ENCODE data around the gene ITIH1.
"Not testable (repeated sequence)": the region's sequence is repeated elsewhere in the genome, so short reads cannot be mapped to it uniquely, and the experiment has no call there.

Gene ITIH1

DNA sequence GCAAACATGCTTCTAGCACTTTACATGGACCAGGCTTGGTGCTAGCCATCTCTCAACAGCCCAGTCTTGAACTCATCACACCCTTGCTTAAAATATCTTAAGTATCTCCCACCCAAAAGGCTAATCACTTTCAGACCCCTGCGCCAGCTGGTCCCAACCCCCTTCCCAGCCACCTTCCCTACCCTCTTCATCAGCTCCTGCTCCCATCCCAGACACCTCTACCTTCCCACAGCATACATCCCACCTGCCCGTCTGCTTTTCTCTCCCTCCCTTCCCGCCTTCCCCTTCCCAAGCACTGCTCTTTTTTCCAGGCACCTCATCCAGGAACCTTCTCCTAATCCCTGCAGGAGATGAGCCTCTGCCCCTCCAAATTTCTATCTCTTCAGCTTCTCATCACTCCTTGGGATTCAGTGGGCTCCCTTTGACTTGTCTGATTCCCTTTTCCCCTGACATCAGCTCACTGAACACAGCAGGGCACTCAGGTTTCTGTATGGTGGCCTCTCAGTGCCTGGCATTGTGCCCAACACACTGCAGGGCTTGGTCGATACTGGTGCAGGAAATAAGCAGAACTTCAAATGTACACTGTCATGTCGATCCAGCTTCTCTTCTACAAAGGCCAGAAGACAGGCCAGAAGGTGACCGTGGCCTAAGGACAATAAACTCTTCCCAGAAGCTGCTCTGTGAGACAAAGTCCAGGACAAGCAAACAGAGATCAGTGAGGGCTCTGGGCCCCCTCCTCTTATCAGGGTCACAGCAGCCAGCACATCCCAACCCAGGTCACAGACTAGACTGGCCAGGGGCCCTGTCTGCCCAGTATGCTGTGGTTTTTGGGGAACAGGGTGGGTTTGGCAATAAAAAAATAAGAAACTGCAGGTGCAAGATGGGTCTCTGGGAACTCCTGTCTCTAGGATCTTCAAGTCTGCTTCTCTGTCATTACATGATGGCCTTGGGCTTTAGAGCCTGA is 2.2 kb upstream of the ITIH1 start:
- DNase-seq, result no peak

DNA sequence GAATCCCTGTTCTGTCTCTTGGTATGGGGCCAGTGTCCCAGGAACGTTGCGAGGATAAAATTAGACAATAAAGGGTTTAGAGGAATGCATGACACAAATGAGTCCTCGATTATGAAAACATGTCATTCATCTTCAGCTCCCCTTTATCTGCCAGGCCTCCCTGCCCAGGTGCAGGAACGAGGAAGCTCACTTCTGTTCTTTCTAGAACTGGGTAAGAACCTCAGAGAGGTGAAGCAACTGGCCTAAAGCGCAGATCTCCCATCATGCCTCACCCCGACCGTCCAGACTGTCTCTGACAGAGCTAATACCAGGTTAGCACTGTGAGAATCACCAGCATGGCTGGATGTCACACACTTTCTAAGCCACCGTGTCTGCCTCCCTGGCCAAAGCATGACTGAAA is 1.5 kb upstream of the ITIH1 start:
- no peak for DNase-seq

DNA sequence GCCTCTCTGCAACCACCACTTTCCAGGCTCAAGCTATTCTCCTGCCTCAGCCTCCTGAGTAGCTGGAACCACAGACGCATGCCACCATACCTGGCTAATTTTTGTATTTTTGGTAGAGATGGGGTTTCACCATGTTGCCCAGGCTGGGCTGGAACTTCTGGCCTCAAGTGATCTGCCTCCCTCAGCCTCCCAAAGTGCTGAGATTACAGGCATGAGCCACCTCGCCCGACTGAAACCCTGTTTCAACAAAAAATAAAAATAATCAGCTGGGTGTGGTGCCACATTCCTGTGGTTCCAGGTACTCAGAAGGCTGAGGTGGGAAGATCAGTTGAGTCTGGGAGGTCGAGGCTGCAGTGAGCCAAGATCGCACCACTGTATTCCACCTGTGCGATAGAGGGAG is 913 bp upstream of the ITIH1 start:
- DNase-seq, result not testable (repeated sequence)

DNA sequence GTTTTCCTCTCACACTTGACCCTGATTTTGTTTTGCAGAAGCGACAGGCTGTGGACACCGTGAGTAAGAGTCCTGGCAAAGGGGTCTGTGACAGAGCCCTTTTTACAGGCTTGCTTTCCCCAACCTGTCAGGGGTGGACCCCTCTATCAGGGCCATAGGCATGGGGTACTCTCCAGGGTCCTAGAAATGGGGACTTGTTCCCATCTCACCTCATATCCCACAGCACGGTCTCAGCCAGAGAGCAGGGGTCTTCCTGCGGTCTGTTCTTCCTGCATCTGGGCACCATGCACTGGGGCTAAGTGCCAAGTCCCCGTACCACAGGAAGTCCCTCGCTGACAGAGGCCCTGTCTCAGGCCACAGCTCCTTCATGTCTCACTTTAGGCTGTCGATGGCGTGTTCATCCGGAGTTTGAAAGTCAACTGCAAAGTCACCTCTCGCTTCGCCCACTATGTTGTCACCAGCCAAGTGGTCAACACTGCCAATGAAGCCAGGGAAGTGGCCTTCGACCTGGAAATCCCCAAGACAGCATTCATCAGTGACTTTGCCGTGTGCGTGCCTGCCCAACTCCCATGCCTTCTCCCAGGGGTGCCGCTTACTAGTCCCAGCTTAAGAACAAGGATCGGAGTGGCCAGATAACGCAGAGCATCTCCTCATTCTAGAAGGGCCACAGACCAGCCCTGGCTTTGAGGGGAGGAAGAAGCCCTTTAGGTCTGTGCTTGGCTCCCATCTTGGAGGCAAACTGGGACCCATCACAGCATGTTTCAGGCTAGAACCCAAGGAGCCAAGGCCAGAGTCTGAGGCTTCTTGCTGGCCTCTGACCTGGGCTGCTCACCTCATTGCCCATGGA is 783 bp downstream of the ITIH1 start:
- DNase-seq, result no peak

DNA sequence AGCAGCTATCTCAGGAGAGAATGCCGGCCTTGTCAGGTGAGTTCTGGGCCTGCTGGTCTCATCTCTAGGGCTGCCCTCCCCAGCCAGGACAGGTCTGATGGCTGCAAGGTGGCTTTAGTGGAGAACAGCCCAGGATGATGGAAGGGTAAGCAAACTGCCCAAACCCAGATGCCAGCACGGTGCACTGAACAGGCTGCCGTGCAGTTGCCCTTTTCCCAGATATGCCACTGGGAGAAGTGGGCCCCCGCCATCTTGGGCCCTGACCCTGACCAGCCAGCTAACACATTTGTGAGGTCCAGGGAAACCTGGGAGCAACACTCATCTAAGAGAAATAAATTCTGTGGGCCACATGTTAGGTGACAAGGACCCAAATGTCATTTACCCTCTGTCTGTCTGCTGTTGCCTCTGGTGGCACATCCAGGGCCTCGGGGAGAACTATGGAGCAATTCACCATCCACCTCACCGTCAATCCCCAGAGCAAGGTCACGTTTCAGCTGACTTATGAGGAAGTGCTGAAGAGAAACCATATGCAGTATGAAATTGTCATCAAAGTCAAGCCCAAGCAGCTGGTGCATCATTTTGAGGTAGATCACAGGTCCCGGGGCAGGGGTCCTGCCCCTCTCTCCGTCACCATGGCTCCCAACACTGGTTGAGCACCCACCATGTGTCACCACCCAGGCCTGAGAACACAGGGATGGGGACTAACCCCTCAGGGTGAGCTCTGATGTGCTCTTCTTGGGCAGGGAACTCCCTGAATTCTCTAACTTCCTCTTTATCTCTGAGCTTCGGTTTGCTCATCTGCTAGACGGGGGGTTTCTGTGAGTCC is 1.8 kb downstream of the ITIH1 start:
- no peak for DNase-seq

DNA sequence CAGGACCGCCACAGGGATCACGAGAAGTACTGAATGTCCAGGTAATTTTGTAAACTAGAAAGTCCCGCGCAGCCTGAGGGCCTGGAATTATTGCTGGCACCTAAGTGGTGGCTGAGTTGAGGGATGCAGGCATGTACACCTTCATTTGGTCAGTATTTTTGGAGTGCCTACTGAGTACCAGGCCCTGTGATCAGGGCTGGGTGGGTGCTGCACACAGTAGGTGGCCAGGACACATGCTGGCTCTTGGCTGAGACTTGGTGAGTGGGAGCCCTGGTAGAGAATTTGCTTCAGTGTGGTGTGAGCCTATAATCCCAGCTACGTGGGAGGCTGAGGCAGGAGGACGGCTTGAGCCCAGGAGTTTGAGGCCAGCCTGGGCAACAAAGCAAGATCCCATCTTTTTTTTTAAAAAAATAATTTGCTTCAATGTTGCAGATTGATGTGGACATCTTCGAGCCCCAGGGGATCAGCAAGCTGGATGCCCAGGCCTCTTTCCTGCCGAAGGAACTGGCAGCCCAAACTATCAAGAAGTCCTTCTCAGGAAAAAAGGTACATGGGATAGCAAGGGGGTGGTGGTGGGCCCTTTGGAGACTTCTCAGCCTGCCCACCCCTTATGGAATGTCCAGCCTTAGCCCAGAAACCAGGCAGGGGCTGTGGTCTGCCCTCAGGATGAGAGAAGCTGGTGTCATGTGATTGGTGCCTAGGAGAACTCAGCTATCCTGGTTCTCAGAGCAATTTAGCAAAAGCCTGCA is 2.6 kb downstream of the ITIH1 start:
- no peak for DNase-seq

DNA sequence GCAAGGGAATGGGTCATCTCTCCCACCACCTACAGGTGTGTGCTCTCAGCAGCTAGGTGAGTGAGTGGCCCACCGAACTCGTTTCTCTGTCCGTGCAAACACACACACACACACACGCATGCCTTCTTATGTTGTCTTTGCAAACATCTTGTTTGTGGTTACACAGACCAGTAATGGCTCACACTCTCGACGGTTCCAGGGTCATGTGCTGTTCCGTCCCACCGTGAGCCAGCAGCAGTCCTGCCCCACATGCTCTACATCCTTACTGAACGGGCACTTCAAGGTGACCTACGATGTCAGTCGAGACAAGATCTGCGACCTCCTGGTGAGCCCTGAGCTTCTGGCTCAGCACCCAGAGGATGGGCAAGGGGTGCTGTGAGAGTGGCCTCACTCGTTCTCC is 4.3 kb downstream of the ITIH1 start:
- no peak for DNase-seq

DNA sequence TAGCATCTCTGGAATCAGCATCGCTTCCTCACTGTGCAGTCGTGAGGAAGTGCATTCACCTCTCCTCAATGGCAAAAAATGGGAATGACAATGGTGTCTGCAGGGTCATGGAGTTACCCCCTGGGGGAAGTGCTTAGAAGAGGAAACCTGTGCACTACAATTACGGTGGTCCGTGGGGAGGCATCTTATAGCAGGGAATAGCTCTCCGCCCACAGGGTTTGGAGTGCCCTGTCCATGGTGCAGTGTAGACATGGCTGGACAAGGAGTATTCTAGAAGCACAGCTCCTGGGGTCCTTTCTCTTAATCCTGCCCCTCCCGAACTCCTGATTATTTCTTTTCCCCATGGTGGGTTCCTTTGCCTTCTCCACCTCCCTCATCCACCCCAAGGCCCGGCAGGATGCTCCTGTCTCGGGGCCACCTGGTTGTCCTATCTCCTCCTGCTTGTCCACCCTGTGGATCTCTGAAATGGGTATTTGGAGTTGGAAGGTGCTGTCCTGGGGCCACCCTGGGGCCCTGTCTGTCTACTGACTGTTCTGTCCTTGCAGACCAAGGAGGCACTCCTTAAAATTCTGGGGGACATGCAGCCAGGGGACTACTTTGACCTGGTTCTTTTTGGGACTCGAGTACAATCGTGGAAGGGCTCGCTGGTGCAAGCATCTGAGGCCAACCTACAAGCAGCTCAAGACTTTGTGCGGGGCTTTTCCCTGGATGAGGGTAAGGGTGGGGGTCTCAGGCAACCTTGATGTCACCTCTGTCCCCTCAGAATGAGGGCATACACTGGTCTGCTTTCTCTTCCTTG is 5.2 kb downstream of the ITIH1 start:
- no peak for DNase-seq

DNA sequence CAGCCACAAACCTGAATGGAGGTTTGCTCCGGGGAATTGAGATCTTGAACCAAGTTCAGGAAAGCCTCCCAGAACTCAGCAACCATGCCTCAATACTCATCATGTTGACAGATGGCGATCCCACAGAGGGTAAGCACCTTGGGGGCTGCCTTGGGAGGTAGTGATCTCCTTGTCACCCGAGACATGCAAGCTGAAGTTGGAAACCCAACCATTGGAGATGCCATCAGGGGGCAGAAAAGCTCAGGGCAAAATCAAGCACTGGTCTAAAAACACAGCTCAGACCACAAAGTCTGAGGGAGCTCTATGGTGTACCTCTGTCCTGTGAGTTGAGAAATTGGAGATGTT is 5.8 kb downstream of the ITIH1 start:
- no peak for DNase-seq

DNA sequence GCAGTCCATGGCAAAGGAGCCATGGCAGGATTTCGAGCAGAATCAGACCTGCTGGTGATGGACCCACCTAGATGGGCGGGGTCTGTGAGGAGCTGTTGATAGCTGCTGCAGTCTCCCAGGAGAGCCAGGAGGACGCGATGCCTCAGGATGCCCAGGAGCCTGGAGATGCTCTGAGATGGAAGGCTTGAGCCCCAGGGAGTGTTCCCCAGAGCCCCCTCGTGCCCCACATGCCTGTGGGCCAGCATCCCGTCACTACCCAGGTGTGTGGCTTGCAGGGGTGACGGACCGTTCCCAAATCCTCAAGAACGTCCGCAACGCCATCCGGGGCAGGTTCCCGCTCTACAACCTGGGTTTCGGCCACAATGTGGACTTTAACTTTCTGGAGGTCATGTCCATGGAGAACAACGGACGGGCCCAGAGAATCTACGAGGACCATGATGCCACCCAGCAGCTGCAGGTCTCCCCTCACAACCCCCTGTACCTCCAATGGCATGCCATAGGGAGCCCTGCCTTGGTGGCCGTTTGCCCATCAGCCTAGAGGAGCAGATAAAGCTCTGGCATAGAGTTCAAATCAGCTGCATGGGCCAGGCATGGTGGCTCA is 6.7 kb downstream of the ITIH1 start:
- DNase-seq, result no peak

DNA sequence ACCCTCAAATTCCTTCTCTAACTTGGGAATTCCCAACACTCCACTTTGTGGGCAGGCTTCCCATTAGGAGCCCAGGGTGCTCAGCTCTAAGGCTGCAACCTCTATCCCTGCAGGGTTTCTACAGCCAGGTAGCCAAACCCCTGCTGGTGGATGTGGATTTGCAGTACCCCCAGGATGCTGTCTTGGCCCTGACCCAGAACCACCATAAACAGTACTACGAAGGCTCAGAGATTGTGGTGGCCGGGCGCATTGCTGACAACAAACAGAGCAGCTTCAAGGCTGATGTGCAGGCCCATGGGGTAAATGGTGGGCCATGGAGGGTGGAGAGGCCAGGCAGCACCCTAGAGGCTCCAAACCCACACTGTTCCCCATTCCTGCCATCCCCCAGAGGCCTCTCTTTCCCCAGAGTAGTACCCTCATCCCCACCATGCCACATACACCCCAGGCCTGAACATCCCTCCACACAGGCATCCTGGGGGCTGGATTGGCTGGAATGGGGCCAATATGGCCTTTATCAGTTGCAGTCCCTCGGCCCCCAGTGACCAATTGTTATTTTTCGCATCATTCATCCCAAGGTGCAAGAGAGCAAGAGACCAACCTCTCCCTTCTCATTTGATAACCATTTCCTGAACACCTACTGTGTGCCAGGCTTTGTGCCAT is 7.7 kb downstream of the ITIH1 start:
- no peak for DNase-seq

DNA sequence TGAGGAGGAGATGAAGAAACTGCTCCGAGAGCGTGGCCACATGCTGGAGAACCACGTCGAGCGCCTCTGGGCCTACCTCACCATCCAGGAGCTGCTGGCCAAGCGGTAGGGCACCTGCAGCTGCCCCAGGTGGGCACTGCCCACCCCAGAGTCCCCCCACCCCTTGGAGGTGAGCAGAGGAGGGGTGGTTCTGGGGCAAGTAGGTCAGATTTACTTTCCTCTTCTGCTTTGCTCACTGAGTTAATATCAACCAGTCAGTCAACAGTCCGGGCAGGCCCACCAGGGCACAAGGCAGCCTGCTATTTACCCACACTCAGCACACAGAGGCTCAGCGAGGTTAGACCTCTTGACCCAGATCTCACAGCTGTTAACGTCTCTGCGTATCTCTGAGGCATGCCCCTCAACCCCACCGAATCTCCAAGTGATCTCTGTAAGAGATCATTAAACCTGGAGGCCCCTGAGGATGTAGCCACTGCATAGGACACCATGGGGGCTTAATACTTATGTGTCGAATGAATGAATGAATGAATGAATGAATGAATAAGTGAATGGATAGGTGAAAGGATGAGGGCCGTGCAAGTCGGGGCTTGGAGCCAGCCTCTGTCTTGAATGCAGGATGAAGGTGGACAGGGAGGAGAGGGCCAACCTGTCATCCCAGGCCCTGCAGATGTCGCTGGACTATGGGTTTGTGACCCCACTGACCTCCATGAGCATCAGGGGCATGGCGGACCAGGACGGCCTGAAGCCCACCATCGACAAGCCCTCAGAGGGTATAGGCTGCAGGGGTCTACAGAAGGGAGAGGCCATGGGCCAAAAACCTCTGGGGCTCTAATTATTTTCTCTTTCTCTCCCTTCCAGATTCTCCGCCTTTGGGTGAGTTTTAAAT is 9.2 kb downstream of the ITIH1 start:
- DNase-seq, result no peak

DNA sequence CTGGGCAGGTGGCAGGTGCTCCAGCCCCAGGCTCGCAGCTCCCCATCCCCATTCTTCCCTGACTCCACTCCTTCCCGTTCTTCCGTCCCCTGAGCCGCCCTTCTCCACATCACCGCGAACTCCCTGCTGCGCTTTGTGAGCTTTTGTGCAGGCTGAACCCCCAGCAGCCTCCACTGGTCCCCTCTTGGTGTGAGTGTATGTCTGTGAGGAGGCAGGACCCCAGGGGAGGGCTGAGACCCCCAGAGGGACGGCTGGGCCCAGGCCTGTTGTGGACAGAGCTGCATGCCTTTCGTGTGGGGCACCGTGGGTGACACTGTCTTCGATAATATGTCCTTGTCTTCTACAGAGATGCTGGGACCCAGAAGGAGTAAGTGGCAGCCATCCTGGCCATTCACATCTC is 9.8 kb downstream of the ITIH1 start:
- DNase-seq, result no peak

DNA sequence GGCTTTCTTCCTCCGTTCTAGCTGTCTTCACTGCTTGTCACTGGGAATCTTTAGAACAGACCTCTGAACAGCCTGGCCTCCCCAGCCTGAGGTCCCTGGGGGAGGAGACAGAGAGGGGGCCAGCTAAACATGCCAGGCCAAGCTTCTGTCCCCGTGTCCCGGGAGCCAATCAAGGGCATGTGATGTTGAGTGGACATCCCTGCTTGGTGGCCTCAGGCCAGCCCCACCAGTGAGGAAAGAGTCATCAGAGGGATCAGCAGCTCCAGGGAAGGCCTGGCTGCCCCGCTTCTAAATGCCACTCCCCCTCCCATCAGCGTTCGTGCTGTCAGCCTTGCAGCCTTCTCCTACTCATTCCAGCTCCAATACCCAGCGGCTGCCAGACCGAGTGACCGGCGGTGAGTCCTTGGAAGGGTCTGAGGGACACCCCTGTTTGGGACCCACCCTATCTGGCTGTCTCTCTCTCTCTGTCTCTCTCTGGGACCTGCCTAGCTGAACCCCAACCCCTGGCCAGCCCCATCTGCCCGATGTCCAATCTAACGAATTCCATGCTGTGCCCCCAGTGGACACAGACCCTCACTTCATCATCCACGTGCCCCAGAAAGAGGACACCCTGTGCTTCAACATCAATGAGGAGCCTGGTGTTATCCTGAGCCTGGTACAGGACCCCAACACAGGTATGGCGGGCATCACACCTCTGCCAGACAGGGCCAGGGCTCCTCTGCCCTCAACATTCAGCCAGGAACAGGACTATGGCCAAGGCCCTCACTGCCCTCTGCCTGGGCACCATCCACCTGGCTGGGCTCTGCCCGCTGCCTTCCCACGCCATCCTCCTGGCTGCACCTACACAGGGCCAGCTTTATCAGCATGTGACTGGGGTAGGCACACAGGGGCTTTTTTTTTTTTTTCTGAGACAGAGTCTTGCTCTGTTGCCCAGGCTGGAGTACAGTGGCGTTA is 10.6 kb downstream of the ITIH1 start:
- DNase-seq, result no peak

DNA sequence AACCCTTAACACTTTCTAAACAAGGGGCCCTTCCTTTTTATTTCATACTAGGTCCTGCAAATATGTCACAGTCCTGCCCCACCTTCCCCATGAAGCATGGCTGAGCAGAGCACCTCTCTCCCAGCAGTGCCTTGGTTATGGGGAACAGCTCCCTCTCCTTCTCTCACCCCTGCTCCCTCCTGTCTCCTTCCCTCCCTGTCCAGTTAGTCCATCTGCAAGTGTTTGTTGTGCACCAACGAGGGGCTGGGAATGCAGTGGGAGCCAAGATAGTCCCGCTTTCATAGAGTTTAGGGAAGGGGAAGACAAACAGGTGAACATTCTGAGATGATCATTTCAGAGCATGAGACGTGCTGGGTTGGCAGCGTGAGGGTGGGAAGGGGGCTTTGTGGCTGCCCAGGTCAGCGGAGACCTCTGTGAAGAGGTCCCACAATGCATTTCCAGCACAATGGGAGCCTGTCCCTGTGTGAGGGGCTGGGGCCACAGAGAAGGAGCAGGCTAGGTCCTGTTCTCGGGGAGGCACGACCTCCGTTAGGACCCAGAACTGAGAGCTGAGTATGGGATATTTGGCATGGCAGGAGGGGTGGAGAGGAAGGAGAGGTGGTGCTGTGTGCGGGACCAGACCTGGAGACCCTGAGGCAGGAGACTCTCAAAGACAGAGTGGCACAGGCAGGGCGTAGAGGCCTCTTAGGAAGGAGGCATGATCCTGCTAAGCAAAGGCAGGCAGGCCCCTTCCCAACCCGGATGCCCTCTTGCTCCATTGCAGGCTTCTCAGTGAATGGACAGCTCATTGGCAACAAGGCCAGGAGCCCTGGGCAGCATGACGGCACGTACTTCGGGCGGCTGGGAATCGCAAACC is 11.7 kb downstream of the ITIH1 start:
- no peak for DNase-seq

DNA sequence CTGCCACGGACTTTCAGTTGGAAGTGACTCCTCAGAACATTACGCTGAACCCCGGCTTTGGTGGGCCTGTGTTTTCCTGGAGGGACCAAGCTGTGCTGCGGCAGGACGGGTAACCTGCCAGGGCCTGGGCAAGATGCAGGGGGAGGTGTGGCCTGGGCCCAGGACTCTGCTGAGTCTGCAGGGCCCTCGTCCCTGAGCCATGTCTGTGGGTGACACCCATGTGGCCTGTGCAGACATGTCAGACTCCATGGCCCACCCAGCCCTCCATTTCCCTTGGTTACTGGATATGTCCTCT is 12.3 kb downstream of the ITIH1 start:
- no peak for DNase-seq

DNA sequence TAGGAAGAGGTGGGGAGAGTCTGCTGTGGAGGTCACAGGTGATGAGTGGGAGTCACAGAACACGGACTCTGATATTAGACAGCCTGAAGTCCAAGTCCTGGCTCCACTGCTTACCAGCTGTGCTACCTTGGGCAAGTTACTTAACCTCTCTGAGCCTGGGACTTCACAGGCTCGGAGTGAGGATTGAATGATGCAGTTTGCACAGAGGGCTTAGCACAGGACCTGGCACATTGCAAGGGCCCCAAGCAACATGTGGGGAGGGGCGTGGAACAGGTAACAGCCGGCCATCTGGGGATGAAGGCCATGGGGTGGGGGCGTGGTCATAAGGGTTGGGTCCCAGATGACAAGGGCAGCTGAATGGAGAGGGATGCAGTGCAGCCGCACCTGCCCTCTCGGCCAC is 12.9 kb downstream of the ITIH1 start:
- DNase-seq, result no peak

DNA sequence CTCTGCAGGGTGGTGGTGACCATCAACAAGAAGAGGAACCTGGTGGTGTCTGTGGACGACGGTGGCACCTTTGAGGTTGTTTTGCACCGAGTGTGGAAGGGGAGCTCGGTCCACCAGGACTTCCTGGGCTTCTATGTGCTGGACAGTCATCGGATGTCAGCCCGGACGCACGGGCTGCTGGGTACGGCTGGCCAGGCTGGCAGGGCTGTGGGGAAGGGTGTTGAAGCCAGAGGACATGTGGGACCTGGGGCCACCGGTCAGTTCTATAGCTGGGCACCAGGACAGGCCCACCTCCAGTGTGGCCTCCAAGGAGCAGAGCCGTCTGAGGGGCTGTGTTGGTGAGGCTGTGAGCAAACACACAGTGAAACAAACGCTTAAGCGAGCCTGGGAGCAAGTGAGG is 13.3 kb downstream of the ITIH1 start:
- no peak for DNase-seq

All from NCI-H1694 (cell line).